HEK293T (cell line): Measurements from ENCODE around the gene WDR89.
"Not testable (repeated sequence)": the region's sequence is repeated elsewhere in the genome, so short reads cannot be mapped to it uniquely, and the experiment has no call there.

ENCODE experiments used
- CTCF ChIA-PET: fragments of 350-600 bp; formaldehyde crosslinking; extraction: SDS; loops from one replicate; lab custom pipeline; 2021; ENCODE audit warnings: antibody characterized with exemption, inconsistent platforms; lab: Yijun Ruan, JAX
- POLR2A ChIA-PET: fragments of 350-600 bp; formaldehyde crosslinking; extraction: SDS; loops from one replicate; lab custom pipeline; 2020; ENCODE audit warnings: antibody characterized with exemption, inconsistent platforms; lab: Yijun Ruan, JAX
- DNase-seq: peaks from one replicate; pipeline ENCODE4 v3.0.0; 2012; ENCODE audit warnings: mixed read lengths; ENCODE audit errors: extremely low spot score
- ARNT ChIP-seq: fragments of 450-650 bp; IDR thresholded peaks from 2 replicates; pipeline ENCODE4 v1.6.1; 2017; ENCODE audit warnings: mild to moderate bottlenecking
- BHLHE40 ChIP-seq: fragments of 450-650 bp; IDR thresholded peaks from 2 replicates; pipeline ENCODE4 v1.6.1; 2016; ENCODE audit warnings: mild to moderate bottlenecking, moderate library complexity, borderline replicate concordance
- CTBP1 ChIP-seq: fragments of 450-650 bp; IDR thresholded peaks from 2 replicates; pipeline ENCODE4 v1.6.1; 2016; ENCODE audit warnings: borderline replicate concordance
- ELF4 ChIP-seq: fragments of 450-650 bp; IDR thresholded peaks from 2 replicates; pipeline ENCODE4 v1.6.1; 2017; ENCODE audit warnings: antibody characterized with exemption
- FOXA1 ChIP-seq: fragments of 450-650 bp; IDR thresholded peaks from 2 replicates; pipeline ENCODE4 v1.6.1; 2016; ENCODE audit warnings: mild to moderate bottlenecking
- FOXK2 ChIP-seq: fragments of 450-650 bp; IDR thresholded peaks from 2 replicates; pipeline ENCODE4 v1.6.1; 2016; ENCODE audit warnings: mild to moderate bottlenecking
- FOXM1 ChIP-seq: fragments of 450-650 bp; IDR thresholded peaks from 2 replicates; pipeline ENCODE4 v1.6.1; 2017; ENCODE audit warnings: mild to moderate bottlenecking, borderline replicate concordance
- HDGF ChIP-seq: fragments of 450-650 bp; IDR thresholded peaks from 2 replicates; pipeline ENCODE4 v1.6.1; 2017; ENCODE audit warnings: antibody characterized with exemption, borderline replicate concordance
- L3MBTL2 ChIP-seq: fragments of 450-650 bp; conservative IDR thresholded peaks from 2 replicates; pipeline ENCODE4 v1.6.1; 2016; ENCODE audit warnings: mild to moderate bottlenecking
- LEF1 ChIP-seq: fragments of 450-650 bp; IDR thresholded peaks from 2 replicates; pipeline ENCODE4 v1.6.1; 2017; ENCODE audit warnings: mild to moderate bottlenecking, borderline replicate concordance
- NFRKB ChIP-seq: fragments of 450-650 bp; IDR thresholded peaks from 2 replicates; pipeline ENCODE4 v1.6.1; 2016; ENCODE audit warnings: mild to moderate bottlenecking, moderate library complexity
- PKNOX1 ChIP-seq: fragments of 450-650 bp; IDR thresholded peaks from 2 replicates; pipeline ENCODE4 v1.6.1; 2016
- SP1 ChIP-seq: fragments of 450-650 bp; IDR thresholded peaks from 2 replicates; pipeline ENCODE4 v1.6.1; 2017
- SUZ12 ChIP-seq: fragments of 450-650 bp; IDR thresholded peaks from 2 replicates; pipeline ENCODE4 v1.6.1; 2016; ENCODE audit warnings: mild to moderate bottlenecking
- TARDBP ChIP-seq: fragments of 450-650 bp; IDR thresholded peaks from 2 replicates; pipeline ENCODE4 v1.6.1; 2016
- ZNF384 ChIP-seq: fragments of 450-650 bp; IDR thresholded peaks from 2 replicates; pipeline ENCODE4 v1.6.1; 2016

Gene WDR89

GRCh38 chr14:63604626-63605025 lies 37.0 kb downstream of the WDR89 start:
- POLR2A ChIA-PET: no interaction called here

GRCh38 chr14:63603749-63604277 lies 37.9 kb downstream of the WDR89 start:
- DNase-seq: no peak
- ChIA-PET POLR2A (no interaction called here), CTCF (interaction anchor here (0.6 kb wide), 1 partner anchor 166 kb away, joined by 3 read pairs; no protein-coding TSS in a partner anchor)
- no peak for TF ChIP-seq FOXM1

More at GRCh38 chr14:63604626-63605025, 37.0 kb downstream of the WDR89 start:
- TF ChIP-seq FOXK2 (no peak), TARDBP (no peak), PKNOX1 (no peak), BHLHE40 (no peak), ELF4 (no peak), NFRKB (no peak)
- DNase-seq: no peak
- CTCF ChIA-PET: no interaction called here

- DNase-seq: no peak
- ChIA-PET POLR2A (no interaction called here), CTCF (no interaction called here)
- no peak for TF ChIP-seq FOXM1
- no peak for TF ChIP-seq HDGF
- TF ChIP-seq CTBP1: no peak
- TF ChIP-seq FOXK2: no peak
- no peak for TF ChIP-seq BHLHE40
- no peak for TF ChIP-seq TARDBP
- TF ChIP-seq FOXA1: no peak
Measured at GRCh38 chr14:63598807-63599206, 42.9 kb downstream of the WDR89 start.

- ChIA-PET POLR2A (no interaction called here), CTCF (no interaction called here)
- DNase-seq: no peak
- no peak for TF ChIP-seq PKNOX1
- no peak for TF ChIP-seq ZNF384
- no peak for TF ChIP-seq ELF4
- TF ChIP-seq LEF1: no peak
- no peak for TF ChIP-seq FOXK2
- no peak for TF ChIP-seq CTBP1
Measured at GRCh38 chr14:63596998-63597658, 44.5 kb downstream of the WDR89 start.

GRCh38 chr14:63594455-63595372 lies 47.0 kb downstream of the WDR89 start:
- no peak for DNase-seq
- ChIA-PET CTCF (no interaction called here), POLR2A (no interaction called here)
- no peak for TF ChIP-seq BHLHE40
- TF ChIP-seq FOXM1: no peak
- no peak for TF ChIP-seq FOXA1
- TF ChIP-seq ARNT: no peak
- TF ChIP-seq TARDBP: no peak
- no peak for TF ChIP-seq ZNF384
- no peak for TF ChIP-seq L3MBTL2
- no peak for TF ChIP-seq NFRKB
- TF ChIP-seq LEF1: no peak

DNA sequence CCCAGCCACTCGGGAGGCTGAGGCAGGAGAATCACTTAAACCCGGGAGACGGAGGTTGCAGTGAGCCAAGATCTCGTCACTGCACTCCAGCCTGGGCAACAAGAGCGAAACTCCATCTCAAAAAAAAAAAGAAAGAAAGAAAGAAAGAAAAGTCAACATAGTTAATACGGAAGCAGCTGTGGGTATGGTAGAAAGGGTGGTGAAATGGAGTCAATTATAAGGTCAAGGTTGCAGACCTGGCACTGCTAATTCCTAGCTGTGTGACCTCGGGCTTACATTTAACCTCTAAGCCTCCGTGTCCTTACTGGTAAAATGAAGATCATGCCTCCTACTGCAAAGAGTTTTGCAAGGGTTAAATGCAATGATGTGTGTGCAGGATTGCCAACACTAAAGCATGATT lies 58.6 kb downstream of the WDR89 start:
- POLR2A ChIA-PET, DNase-seq: not testable (repeated sequence)
- CTCF ChIA-PET: interaction anchor here (0.8 kb wide), 1 partner anchor 36 kb away, joined by 3 read pairs; no protein-coding TSS in a partner anchor

DNA sequence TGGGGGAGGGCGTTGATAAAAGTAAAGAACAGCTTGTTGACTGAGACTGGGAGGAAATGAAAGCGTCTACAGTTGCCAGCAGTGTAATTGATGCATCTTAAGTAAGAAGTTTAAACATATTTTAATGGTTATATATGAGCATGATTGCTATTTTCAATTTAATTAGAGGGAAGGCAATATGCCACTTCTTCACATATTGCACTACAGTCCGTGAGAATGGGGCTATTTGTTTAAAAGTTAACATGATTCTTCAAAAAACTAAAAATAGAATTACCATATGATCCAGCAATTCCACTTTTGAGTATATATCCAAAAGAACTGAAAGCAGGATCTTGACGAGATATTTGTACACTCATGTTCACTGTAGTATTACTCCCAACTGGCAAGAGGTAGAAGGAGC lies 60.2 kb downstream of the WDR89 start:
- DNase-seq: no peak
- ChIA-PET CTCF (no interaction called here), POLR2A (no interaction called here)
- TF ChIP-seq CTBP1: no peak
- no peak for TF ChIP-seq TARDBP
- TF ChIP-seq HDGF: no peak
- no peak for TF ChIP-seq FOXA1
- no peak for TF ChIP-seq FOXK2
- TF ChIP-seq BHLHE40: no peak
- TF ChIP-seq LEF1: no peak
- no peak for TF ChIP-seq ELF4
- TF ChIP-seq FOXM1: no peak
- no peak for TF ChIP-seq PKNOX1
- no peak for TF ChIP-seq ZNF384
- TF ChIP-seq SP1: no peak
- no peak for TF ChIP-seq SUZ12
- no peak for TF ChIP-seq ARNT
- TF ChIP-seq L3MBTL2: no peak
- no peak for TF ChIP-seq NFRKB
